Spleen (tissue), 7 donors: ENCODE results near the gene PPP1R12B.

ENCODE experiments used
- POLR2A ChIP-seq, 3 donors: fragments of 450-650 bp; IDR thresholded peaks; one replicate each; pipeline ENCODE4 v1.5.1; 2017; ENCODE audit warnings: antibody characterized with exemption in 3 of 3, mild to moderate bottlenecking in 1 of 3
- POLR2AphosphoS5 ChIP-seq, 3 donors: sonication (generic); formaldehyde crosslinking; IDR thresholded peaks; one replicate each; pipeline ENCODE4 v1.5.1; 2017; ENCODE audit warnings: antibody characterized with exemption in 3 of 3
- TF ChIP-seq, protein P1 (sequence below), 11 experiments: fragments of 200-600 bp in 7 of 11; fragments of 450-650 bp in 4 of 11; sonication (generic) in 4 of 11; IDR thresholded peaks in 8 of 11; conservative IDR thresholded peaks in 3 of 11; 1 replicate in 7 of 11; 2 replicates in 4 of 11; pipeline versions ENCODE4 v1.4.0 to v1.8.0; 2016 to 2021; ENCODE audit warnings: antibody characterized with exemption in 11 of 11, inconsistent platforms in 4 of 11, mild to moderate bottlenecking in 1 of 11
- donor health status: DM: no; HTN: no; CAD: no; lungs with moderate emphysema.
- donor health status: DM: no; HTN: no; CAD: no.
- donor health status: DM: no; HTN: no; CAD: no.

- TF ChIP-seq, protein P1, sequence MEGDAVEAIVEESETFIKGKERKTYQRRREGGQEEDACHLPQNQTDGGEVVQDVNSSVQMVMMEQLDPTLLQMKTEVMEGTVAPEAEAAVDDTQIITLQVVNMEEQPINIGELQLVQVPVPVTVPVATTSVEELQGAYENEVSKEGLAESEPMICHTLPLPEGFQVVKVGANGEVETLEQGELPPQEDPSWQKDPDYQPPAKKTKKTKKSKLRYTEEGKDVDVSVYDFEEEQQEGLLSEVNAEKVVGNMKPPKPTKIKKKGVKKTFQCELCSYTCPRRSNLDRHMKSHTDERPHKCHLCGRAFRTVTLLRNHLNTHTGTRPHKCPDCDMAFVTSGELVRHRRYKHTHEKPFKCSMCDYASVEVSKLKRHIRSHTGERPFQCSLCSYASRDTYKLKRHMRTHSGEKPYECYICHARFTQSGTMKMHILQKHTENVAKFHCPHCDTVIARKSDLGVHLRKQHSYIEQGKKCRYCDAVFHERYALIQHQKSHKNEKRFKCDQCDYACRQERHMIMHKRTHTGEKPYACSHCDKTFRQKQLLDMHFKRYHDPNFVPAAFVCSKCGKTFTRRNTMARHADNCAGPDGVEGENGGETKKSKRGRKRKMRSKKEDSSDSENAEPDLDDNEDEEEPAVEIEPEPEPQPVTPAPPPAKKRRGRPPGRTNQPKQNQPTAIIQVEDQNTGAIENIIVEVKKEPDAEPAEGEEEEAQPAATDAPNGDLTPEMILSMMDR (IDR thresholded peaks at IDR 0.05 in 8 of 11, conservative IDR thresholded peaks at IDR 0.05 in 3 of 11): no peak
- TF ChIP-seq POLR2AphosphoS5 (IDR thresholded peaks at IDR 0.05) (no peak), POLR2A (IDR thresholded peaks at IDR 0.05) (no peak)
Measured at GRCh38 chr1:202397256-202397655, 48.8 kb downstream of the PPP1R12B start.
